ENCODE data around the gene NIT1. TPM values are rescaled to one million over a fixed set of nuclear protein-coding genes. Genes with fewer than 3 reads are reported as not detected.

Gene NIT1
- total and polyA plus RNA-seq, 2 of the 8 experiments (the other 6 are each of a cell fraction or from before 2014, with no cell fraction given): 33.0 to 40.4 TPM

DNA sequence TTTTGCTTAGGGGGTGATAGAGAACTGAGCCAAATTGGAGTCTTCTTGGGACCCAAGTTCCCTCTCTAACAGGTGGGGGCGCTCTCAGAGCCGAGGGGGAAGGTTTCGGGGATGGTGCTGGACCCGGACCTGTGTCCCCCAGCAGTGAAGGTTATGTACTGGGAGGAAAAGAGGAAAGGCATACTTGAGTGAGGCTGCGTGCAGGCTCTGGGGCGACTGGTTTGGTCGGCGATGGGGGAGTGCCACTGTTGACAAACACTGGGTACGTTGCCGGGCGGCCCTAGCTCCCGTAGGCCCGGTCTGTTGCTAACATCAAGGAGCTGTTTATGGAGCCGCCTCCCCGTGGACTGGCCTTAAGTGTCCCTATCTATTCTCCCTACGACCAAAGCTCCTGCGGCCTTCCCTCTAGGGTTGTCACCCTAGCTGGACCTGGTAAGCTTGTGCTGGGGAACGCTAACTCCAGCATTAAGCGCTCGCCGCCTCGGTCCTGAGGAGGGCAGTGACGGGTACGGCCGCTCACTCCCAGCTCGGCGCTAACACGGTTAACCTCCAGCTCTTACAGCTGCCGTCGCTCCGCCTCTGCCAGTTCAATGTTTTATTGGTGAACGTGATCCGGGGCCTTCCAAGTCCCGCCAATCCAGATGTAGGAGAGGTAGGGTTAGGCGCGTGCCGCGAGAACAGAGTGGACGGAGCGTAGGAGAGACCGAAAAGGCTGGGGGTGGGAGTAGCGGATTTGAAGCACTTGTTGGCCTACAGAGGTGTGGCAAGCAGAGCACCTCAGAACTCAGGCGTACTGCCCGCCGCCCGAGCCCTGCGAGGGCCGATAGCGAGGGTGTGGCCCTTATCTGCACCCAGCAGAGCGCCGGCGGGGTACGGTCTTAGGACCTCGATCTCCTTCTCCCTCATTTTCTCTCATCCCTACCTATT, 48.1 kb downstream of the NIT1 start, which contains the start of gene PPOX (continued):
- no peak for TF ChIP-seq BCL11A (IDR thresholded peaks at IDR 0.05; ENCODE audit: low read depth in 2 of 2, low read length in 2 of 2)
- TF ChIP-seq, protein P1, sequence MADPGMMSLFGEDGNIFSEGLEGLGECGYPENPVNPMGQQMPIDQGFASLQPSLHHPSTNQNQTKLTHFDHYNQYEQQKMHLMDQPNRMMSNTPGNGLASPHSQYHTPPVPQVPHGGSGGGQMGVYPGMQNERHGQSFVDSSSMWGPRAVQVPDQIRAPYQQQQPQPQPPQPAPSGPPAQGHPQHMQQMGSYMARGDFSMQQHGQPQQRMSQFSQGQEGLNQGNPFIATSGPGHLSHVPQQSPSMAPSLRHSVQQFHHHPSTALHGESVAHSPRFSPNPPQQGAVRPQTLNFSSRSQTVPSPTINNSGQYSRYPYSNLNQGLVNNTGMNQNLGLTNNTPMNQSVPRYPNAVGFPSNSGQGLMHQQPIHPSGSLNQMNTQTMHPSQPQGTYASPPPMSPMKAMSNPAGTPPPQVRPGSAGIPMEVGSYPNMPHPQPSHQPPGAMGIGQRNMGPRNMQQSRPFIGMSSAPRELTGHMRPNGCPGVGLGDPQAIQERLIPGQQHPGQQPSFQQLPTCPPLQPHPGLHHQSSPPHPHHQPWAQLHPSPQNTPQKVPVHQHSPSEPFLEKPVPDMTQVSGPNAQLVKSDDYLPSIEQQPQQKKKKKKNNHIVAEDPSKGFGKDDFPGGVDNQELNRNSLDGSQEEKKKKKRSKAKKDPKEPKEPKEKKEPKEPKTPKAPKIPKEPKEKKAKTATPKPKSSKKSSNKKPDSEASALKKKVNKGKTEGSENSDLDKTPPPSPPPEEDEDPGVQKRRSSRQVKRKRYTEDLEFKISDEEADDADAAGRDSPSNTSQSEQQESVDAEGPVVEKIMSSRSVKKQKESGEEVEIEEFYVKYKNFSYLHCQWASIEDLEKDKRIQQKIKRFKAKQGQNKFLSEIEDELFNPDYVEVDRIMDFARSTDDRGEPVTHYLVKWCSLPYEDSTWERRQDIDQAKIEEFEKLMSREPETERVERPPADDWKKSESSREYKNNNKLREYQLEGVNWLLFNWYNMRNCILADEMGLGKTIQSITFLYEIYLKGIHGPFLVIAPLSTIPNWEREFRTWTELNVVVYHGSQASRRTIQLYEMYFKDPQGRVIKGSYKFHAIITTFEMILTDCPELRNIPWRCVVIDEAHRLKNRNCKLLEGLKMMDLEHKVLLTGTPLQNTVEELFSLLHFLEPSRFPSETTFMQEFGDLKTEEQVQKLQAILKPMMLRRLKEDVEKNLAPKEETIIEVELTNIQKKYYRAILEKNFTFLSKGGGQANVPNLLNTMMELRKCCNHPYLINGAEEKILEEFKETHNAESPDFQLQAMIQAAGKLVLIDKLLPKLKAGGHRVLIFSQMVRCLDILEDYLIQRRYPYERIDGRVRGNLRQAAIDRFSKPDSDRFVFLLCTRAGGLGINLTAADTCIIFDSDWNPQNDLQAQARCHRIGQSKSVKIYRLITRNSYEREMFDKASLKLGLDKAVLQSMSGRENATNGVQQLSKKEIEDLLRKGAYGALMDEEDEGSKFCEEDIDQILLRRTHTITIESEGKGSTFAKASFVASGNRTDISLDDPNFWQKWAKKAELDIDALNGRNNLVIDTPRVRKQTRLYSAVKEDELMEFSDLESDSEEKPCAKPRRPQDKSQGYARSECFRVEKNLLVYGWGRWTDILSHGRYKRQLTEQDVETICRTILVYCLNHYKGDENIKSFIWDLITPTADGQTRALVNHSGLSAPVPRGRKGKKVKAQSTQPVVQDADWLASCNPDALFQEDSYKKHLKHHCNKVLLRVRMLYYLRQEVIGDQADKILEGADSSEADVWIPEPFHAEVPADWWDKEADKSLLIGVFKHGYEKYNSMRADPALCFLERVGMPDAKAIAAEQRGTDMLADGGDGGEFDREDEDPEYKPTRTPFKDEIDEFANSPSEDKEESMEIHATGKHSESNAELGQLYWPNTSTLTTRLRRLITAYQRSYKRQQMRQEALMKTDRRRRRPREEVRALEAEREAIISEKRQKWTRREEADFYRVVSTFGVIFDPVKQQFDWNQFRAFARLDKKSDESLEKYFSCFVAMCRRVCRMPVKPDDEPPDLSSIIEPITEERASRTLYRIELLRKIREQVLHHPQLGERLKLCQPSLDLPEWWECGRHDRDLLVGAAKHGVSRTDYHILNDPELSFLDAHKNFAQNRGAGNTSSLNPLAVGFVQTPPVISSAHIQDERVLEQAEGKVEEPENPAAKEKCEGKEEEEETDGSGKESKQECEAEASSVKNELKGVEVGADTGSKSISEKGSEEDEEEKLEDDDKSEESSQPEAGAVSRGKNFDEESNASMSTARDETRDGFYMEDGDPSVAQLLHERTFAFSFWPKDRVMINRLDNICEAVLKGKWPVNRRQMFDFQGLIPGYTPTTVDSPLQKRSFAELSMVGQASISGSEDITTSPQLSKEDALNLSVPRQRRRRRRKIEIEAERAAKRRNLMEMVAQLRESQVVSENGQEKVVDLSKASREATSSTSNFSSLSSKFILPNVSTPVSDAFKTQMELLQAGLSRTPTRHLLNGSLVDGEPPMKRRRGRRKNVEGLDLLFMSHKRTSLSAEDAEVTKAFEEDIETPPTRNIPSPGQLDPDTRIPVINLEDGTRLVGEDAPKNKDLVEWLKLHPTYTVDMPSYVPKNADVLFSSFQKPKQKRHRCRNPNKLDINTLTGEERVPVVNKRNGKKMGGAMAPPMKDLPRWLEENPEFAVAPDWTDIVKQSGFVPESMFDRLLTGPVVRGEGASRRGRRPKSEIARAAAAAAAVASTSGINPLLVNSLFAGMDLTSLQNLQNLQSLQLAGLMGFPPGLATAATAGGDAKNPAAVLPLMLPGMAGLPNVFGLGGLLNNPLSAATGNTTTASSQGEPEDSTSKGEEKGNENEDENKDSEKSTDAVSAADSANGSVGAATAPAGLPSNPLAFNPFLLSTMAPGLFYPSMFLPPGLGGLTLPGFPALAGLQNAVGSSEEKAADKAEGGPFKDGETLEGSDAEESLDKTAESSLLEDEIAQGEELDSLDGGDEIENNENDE (IDR thresholded peaks at IDR 0.05; ENCODE audit: insufficient replicate concordance, low read length): no peak
- TF ChIP-seq CEBPB (IDR thresholded peaks at IDR 0.05; ENCODE audit: low read depth, low read length): no peak
- TF ChIP-seq, protein P2, sequence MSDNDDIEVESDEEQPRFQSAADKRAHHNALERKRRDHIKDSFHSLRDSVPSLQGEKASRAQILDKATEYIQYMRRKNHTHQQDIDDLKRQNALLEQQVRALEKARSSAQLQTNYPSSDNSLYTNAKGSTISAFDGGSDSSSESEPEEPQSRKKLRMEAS (IDR thresholded peaks at IDR 0.05): peak; percentile 90
- TF ChIP-seq BACH1 (IDR thresholded peaks at IDR 0.05; ENCODE audit: low read length): peak; percentile 35; the same call in 1 of the 2 replicates
- TF ChIP-seq RNF2 (IDR thresholded peaks at IDR 0.05; ENCODE audit: borderline replicate concordance, low read depth, low read length, missing control alignments, poor library complexity, severe bottlenecking): no peak
- TF ChIP-seq POU5F1 (IDR thresholded peaks at IDR 0.05; ENCODE audit: low read depth, low read length): no peak
- 0 out of 3 replicates have a peak, but pooled peaks of 1 of the 2 experiments have one; percentile 14 for TF ChIP-seq EP300 (IDR thresholded peaks at IDR 0.05; ENCODE audit: borderline replicate concordance in 1 of 2, low read depth in 2 of 2, low read length in 2 of 2)

Data from H1 (cell line).